ENCODE measurements around the gene HES4.
"Not testable (repeated sequence)": the region's sequence is repeated elsewhere in the genome, so short reads cannot be mapped to it uniquely, and the experiment has no call there.

Gene HES4

GRCh38 chr1:998745-998994, 1.2 kb downstream of the HES4 start:
- no peak for DNase-seq (ENCODE audit: low read depth in 2 of 2)

- no peak for DNase-seq (ENCODE audit: low read depth in 2 of 2)
Measured at GRCh38 chr1:997993-998744, 1.7 kb downstream of the HES4 start.

GRCh38 chr1:997713-997992, 2.2 kb downstream of the HES4 start:
- no peak for DNase-seq (ENCODE audit: low read depth in 2 of 2)

- DNase-seq (ENCODE audit: low read depth in 2 of 2), result no peak
Measured at GRCh38 chr1:996851-997712, 2.8 kb downstream of the HES4 start.

- no peak for DNase-seq (ENCODE audit: low read depth in 2 of 2)
Measured at GRCh38 chr1:995665-996633, 3.9 kb downstream of the HES4 start.

GRCh38 chr1:994546-994945, 5.4 kb downstream of the HES4 start:
- not testable (repeated sequence) for DNase-seq (ENCODE audit: low read depth in 2 of 2)

- DNase-seq (ENCODE audit: low read depth in 2 of 2), result no peak
Measured at GRCh38 chr1:993379-993995, 6.4 kb downstream of the HES4 start.

- no peak for DNase-seq (ENCODE audit: low read depth in 2 of 2)
Measured at GRCh38 chr1:992362-992761, 7.5 kb downstream of the HES4 start.

- DNase-seq (ENCODE audit: low read depth in 2 of 2), result no peak
Measured at GRCh38 chr1:991895-992294, 8.0 kb downstream of the HES4 start.

GRCh38 chr1:991275-991674, 8.6 kb downstream of the HES4 start:
- DNase-seq (ENCODE audit: low read depth in 2 of 2), result not testable (repeated sequence)

- not testable (repeated sequence) for DNase-seq (ENCODE audit: low read depth in 2 of 2)
Measured at GRCh38 chr1:988061-988460, 11.8 kb downstream of the HES4 start.

GRCh38 chr1:985126-985525, 14.8 kb downstream of the HES4 start:
- no peak for DNase-seq (ENCODE audit: low read depth in 2 of 2)

GRCh38 chr1:984476-984814, 15.5 kb downstream of the HES4 start:
- no peak for DNase-seq (ENCODE audit: low read depth in 2 of 2)

- DNase-seq (ENCODE audit: low read depth in 2 of 2), result no peak
Measured at GRCh38 chr1:983798-984475, 16.0 kb downstream of the HES4 start.

GRCh38 chr1:982765-983436, 17.0 kb downstream of the HES4 start:
- no peak for DNase-seq (ENCODE audit: low read depth in 2 of 2)

- no peak for DNase-seq (ENCODE audit: low read depth in 2 of 2)
Measured at GRCh38 chr1:981955-982558, 17.8 kb downstream of the HES4 start, which contains the start of gene PERM1. PERM1 (minus strand) TSS chr1:982093; CDS start chr1:981029, 1,064 bp downstream.

- no peak for DNase-seq (ENCODE audit: low read depth in 2 of 2)
Measured at GRCh38 chr1:981491-981954, 18.4 kb downstream of the HES4 start.

GRCh38 chr1:980602-981395, 19.1 kb downstream of the HES4 start:
- no peak for DNase-seq (ENCODE audit: low read depth in 2 of 2)

GRCh38 chr1:980137-980571, 19.7 kb downstream of the HES4 start:
- no peak for DNase-seq (ENCODE audit: low read depth in 2 of 2)

GRCh38 chr1:979744-980072, 20.2 kb downstream of the HES4 start:
- DNase-seq (ENCODE audit: low read depth in 2 of 2), result no peak

Data from stimulated activated CD8-positive, alpha-beta memory T cell treated with anti-CD3 and anti-CD28 coated beads, Interleukin-7, amount 100 ng/mL, for 4 hours (primary cell).